RPMI8226 (cell line): ENCODE data around the gene TRIM15.

ENCODE experiments used
- DNase-seq: peaks from one replicate; pipeline ENCODE4 v3.0.0-alpha.2; 2015

The TRIM15 gene

DNA sequence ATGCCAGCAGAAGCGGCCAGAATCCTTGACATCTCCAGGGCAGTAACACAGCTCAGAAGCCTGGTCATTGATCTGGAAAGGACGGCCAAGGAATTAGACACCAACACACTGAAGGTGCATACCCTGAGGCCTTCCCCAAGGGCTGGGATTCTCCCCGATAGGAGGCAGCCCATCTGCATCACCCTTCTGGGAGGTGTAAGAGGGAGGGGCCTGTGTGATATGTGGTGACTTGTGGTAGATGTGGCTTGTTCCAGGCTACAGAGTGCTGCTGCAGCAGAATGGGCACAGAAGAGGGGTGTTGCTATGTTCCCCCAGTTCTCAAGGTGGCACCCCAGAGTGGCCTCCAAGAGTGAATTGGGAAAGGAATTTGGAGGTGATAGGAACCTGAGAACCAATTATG is 16.2 kb upstream of the TRIM15 start:
- no peak for DNase-seq

DNA sequence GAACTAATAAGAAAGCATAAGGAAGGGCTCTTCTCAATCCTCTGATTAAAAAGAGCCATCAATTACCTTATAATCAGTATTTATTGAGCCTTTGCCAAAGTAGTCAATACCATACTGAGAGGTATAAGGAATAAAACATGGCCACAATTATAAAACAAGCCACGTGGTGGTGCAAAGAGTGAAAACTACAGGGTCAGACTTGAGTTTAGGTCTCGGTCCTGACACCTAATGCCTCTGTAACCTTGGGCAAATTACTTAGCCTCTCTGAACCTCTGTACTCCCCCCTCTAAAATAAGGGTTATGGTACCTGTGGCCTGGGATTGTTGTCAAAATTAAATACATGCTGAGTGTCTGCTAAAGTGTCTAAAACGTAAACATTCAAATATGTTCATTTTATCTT is 14.1 kb upstream of the TRIM15 start:
- DNase-seq: no peak

DNA sequence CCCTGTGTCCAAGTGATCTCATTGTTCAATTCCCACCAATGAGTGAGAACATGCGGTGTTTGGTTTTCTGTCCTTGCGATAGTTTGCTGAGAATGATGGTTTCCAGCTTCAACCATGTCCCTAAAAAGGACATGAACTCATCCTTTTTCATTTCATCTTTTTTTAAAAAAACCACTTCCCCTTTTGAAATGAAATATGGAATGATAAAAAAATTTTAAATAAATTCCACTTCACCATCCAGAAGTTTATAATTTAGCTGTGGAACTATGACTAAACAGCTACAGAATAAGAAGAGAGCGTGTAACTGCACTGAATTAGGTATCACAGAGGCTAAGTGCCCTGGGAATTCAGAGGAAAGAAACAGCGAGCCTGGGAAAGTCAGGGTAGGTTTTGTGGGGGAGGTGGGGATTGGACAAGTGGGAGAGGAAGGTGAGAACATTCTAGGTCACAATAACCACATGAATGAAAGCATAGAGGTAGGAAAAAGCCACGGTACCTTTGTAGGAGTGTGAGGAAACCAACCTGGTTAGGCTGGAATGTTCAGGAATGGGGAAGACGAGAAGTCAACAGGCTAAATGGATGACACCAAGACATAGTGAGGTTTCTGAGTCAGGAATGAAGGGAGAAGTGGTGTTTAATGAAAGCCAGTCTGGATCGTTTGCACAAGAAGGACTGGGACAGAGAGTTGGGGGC is 13.3 kb upstream of the TRIM15 start:
- no peak for DNase-seq

DNA sequence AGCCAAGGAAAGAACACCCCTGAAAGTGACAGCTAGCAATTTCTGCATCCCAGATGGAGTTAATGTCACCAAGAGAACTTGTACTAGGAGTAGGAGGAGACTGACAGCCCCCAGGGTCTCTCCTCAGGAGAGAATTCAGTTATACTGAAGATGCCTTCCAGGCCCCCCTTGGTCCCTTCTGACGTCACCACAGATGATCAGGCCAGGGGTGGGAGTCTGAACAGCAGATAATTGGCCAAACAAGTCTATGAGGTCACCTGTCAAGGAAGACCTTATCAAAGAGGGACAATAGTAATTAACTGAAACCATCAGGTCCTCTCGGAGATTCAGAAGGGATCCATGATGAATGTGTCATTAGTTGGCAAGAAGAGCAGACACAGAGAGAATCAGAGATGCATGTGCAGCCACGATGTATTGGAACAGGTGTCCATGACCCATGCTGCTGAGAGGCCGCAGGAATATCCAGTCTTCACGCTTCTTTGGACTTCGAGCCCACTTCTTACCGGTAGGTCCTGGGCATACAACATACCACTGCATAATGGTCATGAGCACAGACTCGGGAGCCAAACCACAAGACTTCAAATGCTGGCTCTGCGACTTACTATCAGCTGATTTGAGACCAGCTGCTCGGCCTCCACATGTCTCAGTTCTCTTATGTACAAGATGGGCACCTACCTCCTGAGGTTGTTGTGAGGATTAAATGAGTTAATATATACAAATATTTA is 12.5 kb upstream of the TRIM15 start:
- DNase-seq: no peak

DNA sequence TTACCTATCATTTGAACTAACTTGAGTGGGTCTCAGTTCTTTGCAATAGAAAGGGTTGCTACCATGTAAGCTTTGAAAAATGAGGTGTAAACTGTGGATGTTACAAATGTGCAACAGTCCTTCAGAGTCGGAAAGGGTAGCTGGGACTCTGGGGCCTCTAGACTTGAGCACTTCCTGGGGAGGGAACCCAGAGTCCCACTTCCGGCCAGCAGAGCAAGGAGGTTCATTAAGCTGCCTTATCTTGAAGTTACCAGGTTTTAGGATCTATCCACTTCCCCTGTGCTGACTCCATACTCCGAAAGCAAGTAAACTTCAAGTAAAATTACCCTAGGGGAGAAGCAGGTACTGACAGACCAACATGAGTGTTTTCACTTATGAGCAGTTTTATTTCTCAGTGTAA is 11.8 kb upstream of the TRIM15 start:
- no peak for DNase-seq

DNA sequence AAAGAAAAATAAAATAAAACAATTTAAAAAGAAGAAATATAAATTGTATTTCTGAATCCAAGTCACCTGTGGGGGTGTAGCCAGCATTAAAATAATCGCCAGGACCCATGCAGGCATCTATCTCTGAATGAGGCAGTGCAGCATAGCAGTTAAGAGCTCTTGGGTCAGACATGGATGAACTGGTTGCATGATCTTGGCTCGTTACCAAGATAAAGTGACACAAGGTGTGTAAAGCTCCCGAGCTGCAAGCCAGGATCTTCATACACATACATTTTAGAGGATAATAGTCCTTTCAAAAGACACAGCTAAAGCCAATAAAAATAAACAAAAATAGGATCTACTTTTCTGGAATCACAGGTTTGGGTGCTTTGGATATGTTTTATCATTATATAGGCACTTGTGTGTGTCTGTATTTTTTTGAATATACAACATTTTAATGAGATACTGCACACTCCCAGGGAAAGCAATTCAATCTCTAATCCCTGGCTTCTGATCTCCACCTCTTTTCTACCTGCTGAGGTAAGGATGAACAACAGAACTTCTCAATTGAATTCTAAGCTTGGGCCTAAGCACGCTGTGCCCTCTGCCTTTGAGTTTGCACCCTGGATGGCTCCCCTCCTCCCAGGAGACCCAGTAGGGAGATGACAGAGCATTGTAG is 11.2 kb upstream of the TRIM15 start:
- no peak for DNase-seq

DNA sequence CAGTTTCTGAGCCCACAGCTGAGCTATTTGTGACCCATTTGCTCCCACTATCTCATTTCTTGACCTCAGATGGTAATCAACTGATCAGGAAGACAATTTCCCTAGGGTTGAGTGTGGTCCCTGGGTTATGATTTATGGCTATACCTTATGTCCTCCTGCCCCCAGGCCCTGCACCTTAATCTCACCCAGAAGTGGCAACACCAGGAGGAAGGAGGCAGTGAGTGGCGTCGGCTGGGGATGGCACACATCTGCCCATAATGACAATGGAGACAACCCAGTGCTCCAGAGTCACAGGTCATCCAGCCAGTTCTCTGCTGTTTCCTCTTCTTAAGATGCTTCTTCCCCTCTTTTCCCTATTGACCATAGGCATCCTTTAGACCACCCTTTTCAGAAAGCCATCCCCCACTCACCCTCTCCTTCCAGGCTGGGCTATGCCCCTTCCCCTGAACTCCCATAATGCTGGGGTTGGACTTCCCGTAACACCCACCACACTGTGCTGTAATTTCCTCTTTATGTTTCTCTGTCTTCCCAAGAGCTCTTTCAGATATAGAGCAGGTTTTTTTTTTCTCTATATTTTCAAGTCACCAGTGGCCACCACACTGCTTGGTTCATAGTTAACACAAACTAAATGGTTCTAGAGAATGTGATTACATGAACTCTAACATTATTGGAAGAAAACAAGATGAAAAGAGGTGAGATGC is 10.3 kb upstream of the TRIM15 start:
- no peak for DNase-seq

DNA sequence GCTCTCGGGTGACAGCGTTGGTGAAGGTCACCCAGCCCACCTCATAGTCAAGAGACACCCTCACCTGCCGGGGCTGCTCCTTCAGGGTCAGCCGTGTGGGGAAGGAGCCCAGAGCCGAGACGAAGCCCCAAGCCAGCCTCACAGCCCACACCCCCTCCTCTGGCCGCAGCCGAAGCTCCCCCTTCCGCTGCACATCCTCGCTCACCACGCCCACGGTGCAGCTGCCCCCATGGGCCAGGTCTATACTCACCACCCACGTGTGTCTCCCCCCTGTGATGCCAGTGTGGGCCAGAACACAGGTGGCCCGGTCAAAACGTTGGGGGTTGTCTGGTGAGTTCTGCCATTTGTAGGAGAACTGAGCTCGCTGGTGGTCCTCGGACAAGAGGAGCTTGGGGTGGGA is 9.3 kb upstream of the TRIM15 start:
- DNase-seq: no peak

DNA sequence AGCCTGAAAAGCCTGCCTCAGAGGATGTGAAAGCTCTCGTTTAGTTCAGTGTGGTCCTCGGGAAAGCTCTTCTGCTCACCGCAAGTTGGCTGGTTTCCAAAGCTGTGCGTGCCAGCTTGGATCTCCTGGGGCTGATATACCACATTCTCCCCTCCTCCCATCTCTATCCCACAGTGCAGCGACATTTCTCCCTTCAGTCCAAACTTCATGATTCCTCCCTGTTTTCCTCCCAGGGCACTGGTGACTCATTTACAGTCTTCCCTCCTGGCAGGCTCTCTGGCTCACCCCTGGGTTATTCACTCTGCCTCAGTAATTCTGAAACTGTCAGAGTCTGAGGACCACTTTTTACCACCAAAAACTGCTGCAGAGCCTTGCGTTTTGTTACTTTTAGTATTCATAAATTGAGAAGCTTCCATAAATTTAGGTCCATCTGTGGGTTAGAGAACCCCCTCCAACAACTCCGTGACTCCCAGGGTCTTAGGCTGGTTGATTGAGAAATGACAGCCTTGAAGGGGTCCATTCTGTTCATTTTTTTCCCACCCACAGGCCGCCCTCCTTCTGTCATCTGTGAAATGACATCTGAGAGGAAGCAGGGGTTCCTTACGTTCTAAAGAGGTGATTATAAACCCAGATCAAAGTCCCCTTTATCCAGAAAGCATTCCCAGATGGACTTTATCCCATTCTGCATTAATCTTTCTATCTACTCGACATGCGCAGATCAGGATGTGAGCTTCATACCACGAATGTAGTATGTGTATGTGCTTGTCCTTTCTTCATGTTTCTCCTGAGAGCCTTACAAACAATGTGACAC is 8.4 kb upstream of the TRIM15 start:
- peak; percentile 71 for DNase-seq

DNA sequence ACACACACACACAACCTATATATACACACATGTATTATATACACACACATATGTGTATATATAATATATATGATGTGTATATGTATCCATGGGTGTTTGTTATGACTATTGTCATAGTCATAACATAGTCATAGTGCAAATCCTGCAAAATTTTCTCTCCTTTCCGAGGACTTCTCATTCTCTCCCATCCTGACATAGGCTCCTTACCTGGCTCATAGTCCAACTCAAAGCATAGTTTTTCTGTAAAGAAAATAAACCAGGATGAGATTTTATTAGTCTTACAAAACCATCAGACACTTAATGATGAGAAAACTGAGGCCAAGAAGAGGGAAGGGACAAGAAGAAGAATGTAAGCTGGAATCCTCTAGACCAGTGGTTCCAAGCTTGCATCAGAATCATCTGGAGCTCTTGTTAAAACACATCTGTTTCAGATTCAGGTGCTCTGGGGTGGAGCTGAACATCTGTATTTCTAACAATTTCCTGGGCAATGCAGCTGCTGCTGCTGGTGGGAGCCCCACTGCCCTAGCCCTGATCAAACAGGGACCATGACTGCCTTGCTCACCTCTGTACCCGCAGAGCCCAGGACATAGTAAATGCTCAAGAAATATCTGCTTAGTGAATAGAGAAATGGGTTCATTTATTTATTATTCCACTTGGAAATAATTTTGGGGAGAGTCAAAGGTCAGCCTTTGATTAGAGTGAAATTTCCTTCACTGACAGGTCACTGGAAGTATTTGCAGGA is 7.7 kb upstream of the TRIM15 start:
- DNase-seq: no peak

DNA sequence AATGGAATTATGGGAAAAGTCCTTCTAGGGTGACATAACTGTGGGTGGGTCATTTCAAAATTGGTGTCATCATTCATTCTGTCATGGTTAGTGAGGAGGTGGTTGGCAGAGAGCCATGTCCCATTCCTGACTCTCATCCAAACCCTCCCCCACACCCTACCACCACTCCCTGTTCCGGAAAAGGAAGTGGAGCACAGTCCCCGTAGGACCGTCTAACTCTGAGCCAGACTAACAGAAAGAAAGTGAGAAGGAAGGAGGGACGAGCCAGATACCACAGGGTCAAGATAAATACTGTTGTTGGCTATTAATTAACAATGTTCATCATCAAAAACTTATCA is 7.1 kb upstream of the TRIM15 start:
- DNase-seq: no peak

DNA sequence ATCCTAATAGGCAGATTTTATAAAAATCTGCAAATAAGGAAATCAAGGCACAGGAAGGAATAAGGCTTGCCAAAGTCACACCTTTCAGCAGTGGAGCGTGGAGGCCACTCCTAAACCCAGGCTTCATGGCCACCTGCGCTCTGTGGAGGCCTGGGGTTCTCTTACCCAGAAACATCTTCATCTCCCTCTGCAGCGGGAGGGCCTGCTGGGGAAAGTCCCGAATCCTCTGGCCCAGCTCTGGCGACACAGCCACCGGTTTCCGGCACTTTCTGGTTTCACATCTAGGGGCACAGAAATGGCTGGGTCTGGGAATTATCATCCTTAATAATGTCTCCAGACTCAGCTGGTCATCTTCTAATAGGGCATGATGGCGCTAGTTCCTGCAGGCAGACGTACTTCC is 6.6 kb upstream of the TRIM15 start:
- peak; percentile 41 for DNase-seq

DNA sequence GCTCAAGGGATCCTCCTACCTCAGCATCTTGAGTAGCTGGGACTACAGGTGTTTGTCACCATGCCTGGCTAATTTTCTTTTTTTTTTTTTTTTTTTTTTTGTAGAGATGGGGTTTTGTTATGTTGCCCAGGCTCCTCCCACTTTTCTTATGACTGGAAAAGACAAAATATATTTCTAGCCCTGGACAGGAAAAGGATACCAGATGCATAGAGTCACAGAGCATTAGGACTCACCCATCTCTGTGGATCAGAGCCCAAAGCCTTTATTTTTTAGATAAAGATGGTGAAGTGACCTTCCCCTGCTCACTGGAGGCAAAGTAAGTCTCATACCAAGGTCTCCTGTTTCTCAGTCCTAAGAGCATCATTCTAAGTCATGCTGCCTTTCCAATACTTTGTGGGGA is 5.8 kb upstream of the TRIM15 start:
- DNase-seq: no peak

DNA sequence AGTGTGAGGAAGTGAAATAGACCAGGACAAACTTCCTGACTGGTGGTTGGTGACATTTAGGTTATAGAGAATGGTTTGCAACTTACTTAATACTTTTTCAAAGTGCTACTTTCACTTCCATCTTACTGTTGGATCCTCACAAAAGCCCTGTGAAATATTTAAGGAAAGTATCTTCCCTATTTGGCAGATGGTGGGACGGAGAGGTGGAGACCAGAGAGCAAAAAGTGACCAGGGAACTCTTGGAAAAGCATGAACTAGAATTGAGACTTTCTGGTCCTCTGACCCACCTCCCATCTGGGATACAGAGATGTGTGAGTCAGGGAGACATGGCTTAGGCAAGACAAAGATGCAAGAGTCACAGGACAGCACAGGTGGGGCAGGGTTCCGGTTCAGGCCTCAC is 5.3 kb upstream of the TRIM15 start:
- no peak for DNase-seq

DNA sequence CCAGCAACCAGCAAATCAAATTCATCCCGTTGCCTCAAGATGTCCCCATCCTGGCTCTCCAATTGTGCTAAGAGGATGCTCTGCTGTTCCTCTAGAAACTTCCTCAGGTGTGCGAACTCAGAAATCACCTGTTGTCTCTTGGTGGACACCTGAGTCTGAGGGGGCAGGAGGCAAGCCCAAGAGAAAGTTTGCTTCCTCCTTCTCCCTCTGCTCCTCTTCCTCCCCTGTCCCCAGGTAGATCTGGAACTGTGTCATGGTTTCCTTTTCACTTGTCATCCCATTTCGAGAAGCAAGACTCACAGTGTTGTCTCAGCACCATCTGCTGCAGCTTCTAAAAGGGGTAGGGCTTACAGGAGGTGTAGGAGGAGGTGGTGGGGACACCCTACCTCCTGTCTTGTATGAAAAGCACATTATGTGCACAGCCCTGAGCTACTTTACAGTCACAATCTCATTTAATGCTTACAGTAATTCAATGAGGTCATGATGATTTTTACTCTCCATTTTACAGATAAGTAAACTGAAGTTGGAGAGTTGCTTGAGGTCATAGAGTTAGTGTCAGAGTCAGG is 4.8 kb upstream of the TRIM15 start:
- no peak for DNase-seq

DNA sequence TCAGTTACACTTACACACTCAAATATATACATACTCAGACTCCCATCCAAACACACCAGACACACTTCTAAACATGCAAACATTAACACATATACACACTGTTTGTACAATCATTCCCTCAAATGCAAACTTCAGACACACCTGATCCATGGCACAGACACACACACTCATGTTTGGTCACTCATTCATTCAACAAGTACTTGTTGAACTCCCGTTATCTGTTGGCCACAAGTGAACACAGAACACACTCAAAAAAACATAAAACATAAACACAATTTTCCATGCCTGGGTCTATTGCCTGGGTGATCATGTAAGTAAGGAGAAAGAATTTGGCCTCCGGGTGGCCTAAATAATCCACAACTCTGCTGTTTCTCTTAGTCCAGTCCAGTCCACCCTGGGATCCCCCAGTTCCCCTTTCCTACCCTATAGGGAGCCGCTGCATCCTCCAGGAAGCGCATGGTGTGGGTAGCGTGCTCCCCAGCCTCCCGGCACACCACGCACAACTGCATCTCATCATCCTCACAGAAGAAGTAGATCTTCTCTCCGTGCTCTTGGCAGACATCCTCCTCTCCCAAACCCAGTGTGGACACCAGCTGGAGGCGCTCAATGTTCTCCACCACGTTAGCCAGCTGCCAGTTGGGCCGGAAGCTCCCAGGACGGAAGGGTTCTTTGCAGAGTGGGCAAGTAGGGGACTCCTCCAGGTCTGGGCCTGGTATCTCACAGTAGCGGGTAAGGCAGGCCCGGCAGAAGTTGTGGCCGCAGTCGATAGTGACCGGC is 3.1 kb upstream of the TRIM15 start:
- DNase-seq: no peak

DNA sequence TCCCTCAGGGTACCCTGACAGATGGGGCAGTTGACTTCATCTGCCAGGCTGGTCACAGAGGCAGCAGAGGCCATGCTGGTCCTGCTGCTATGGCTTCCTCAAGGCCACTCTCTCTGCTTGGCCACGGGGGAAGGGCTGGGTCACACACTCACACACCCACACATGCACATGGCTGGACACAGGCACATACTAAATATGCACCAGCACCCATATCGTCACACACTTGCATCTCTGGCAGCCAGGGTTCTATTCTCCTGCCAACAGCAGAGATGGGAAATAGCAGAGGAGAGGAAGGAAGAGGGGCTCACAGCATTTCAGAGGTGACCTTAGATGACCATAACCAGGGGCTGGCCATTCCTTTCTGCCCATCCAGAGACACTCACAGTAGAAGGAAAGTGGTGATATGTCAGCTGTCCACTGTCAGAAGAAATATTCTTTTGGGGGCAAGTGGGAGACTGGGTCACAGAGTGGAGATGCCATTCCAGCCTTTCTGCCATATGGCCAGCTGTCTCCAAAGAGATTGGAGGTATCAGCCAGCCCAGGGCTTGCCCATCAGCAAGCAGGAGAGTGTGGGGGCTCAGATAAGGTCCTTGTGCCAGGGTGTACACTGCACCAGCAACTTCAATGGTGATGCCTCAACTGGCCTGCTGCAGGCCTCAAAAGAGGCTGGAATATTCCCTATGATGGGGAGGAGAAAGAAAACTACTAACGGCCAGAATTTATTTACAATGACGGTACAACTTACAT is 2.4 kb upstream of the TRIM15 start, which contains the start of gene TRIM10:
TSS of gene TRIM10 (minus strand) at position 427 of the 747 bp plus-strand sequence. CDS start at position 74, 353 bp downstream.
- DNase-seq: no peak

DNA sequence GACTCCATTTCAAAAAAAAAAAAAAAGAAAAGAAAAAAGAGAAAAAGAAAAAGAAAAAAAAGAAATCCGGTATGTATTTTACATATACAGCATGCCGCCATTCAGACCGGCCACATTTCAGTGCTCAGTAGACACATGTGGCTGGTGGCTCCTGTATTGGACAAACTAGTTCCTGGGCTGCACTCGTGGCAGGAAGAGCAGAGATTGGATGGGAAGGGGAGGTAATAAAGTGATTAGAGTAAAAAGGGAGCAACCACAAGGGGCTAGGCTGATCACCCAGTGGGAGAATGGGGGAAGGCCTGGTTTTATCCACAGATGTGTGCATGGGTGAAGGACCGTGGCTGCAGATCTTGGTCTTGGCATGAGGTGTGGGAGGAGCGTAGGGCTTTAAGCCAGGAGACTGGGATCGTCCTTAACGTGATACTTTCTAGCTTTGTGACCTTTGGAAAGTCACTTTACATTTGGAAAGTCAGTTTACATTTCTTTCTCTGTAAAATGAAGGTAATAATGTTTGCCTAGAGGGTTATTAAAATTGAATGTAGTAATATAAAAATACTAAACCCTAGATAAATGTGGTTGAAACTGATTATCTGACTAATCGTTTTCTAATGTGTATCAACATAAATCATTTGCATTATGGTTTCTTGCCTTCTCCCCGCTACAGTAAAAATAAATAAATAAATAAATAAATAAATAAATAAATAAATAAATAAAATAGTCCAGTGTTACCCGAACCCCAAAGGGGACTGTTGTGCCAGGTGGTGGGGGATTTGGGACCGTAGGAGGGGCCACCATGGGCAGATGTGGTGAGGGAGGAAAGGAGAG is 869 bp upstream of the TRIM15 start:
- no peak for DNase-seq
